WTC11 (cell line): ENCODE measurements around the gene UBALD1. TPM values are rescaled to one million over a fixed set of nuclear protein-coding genes. Genes with fewer than 3 reads are reported as not detected.

ENCODE experiments used
- ARID4B ChIP-seq: sonication (generic); formaldehyde crosslinking; IDR thresholded peaks from 2 replicates; pipeline ENCODE4 v1.8.0; 2023; ENCODE audit warnings: missing genetic modification reagents, mild to moderate bottlenecking, borderline replicate concordance
- ATF1 ChIP-seq: sonication (generic); formaldehyde crosslinking; IDR thresholded peaks from 2 replicates; pipeline ENCODE4 v1.8.1; 2023; ENCODE audit warnings: mild to moderate bottlenecking, moderate library complexity, missing genetic modification reagents
- CDX4 ChIP-seq: fragments of 250-450 bp; sonication (Bioruptor Pico); IDR thresholded peaks from 2 replicates; pipeline ENCODE4 v1.9.0; 2021; ENCODE audit warnings: moderate library complexity, mild to moderate bottlenecking, inconsistent platforms, borderline replicate concordance
- CTCF ChIP-seq: fragments of 200-600 bp; IDR thresholded peaks from 2 replicates; pipeline ENCODE4 v1.8.0; 2022; ENCODE audit warnings: antibody characterized with exemption
- E2F4 ChIP-seq: sonication (generic); formaldehyde crosslinking; IDR thresholded peaks from 2 replicates; pipeline ENCODE4 v1.8.1; 2022; ENCODE audit warnings: low read depth, mild to moderate bottlenecking, moderate library complexity, missing genetic modification reagents, borderline replicate concordance
- E2F5 ChIP-seq: sonication (generic); formaldehyde crosslinking; IDR thresholded peaks from 2 replicates; pipeline ENCODE4 v1.8.1; 2022; ENCODE audit warnings: mild to moderate bottlenecking, moderate library complexity, missing genetic modification reagents
- ELF4 ChIP-seq: sonication (generic); formaldehyde crosslinking; IDR thresholded peaks from 2 replicates; pipeline ENCODE4 v1.8.1; 2022; ENCODE audit warnings: low read depth, mild to moderate bottlenecking, moderate library complexity, missing genetic modification reagents
- ETV6 ChIP-seq: sonication (generic); formaldehyde crosslinking; IDR thresholded peaks from 2 replicates; pipeline ENCODE4 v1.8.1; 2022; ENCODE audit warnings: mild to moderate bottlenecking, missing genetic modification reagents
- FOXJ3 ChIP-seq: sonication (generic); formaldehyde crosslinking; IDR thresholded peaks from 2 replicates; pipeline ENCODE4 v1.9.0; 2021; ENCODE audit warnings: missing genetic modification reagents, mild to moderate bottlenecking, borderline replicate concordance
- GABPB1 ChIP-seq: sonication (generic); formaldehyde crosslinking; IDR thresholded peaks from 2 replicates; pipeline ENCODE4 v1.8.1; 2023; ENCODE audit warnings: mild to moderate bottlenecking, missing genetic modification reagents
- IRF1 ChIP-seq: sonication (generic); formaldehyde crosslinking; IDR thresholded peaks from 2 replicates; pipeline ENCODE4 v1.8.0; 2023; ENCODE audit warnings: missing genetic modification reagents
- IRF2 ChIP-seq: sonication (generic); formaldehyde crosslinking; IDR thresholded peaks from 2 replicates; pipeline ENCODE4 v1.8.0; 2022; ENCODE audit warnings: low read depth, missing genetic modification reagents, borderline replicate concordance
- JUN ChIP-seq: sonication (generic); formaldehyde crosslinking; IDR thresholded peaks from 2 replicates; pipeline ENCODE4 v1.8.0; 2023; ENCODE audit warnings: mild to moderate bottlenecking, missing genetic modification reagents
- NFATC4 ChIP-seq: fragments of 250-450 bp; sonication (Bioruptor Pico); IDR thresholded peaks from 2 replicates; pipeline ENCODE4 v1.9.0; 2021; ENCODE audit warnings: mild to moderate bottlenecking
- NFE2L1 ChIP-seq: sonication (generic); formaldehyde crosslinking; IDR thresholded peaks from 2 replicates; pipeline ENCODE4 v1.8.1; 2023; ENCODE audit warnings: missing genetic modification reagents
- OVOL2 ChIP-seq: fragments of 250-450 bp; sonication (Bioruptor Pico); IDR thresholded peaks from 2 replicates; pipeline ENCODE4 v1.9.0; 2021; ENCODE audit warnings: mild to moderate bottlenecking, borderline replicate concordance
- TCF7 ChIP-seq: sonication (generic); formaldehyde crosslinking; IDR thresholded peaks from 2 replicates; pipeline ENCODE4 v1.8.0; 2022; ENCODE audit warnings: mild to moderate bottlenecking, low read depth, missing genetic modification reagents, moderate library complexity
- TEAD1 ChIP-seq: sonication (generic); formaldehyde crosslinking; IDR thresholded peaks from 2 replicates; pipeline ENCODE4 v1.8.0; 2022; ENCODE audit warnings: mild to moderate bottlenecking, missing genetic modification reagents
- TP53 ChIP-seq: sonication (generic); formaldehyde crosslinking; IDR thresholded peaks from 2 replicates; pipeline ENCODE4 v1.8.1; 2023; ENCODE audit warnings: mild to moderate bottlenecking, missing genetic modification reagents
- USF1 ChIP-seq: sonication (generic); formaldehyde crosslinking; IDR thresholded peaks from 2 replicates; pipeline ENCODE4 v1.8.0; 2022; ENCODE audit warnings: mild to moderate bottlenecking, missing genetic modification reagents
- ZMAT4 ChIP-seq: fragments of 250-450 bp; sonication (Bioruptor Pico); IDR thresholded peaks from 2 replicates; pipeline ENCODE4 v1.9.0; 2021; ENCODE audit warnings: mild to moderate bottlenecking
- ZNF232 ChIP-seq: sonication (generic); formaldehyde crosslinking; IDR thresholded peaks from 2 replicates; pipeline ENCODE4 v1.8.0; 2022; ENCODE audit warnings: mild to moderate bottlenecking, missing genetic modification reagents
- ZNF281 ChIP-seq: sonication (generic); formaldehyde crosslinking; IDR thresholded peaks from 2 replicates; pipeline ENCODE4 v1.8.0; 2023; ENCODE audit warnings: mild to moderate bottlenecking, missing genetic modification reagents
- ZNF512 ChIP-seq: sonication (generic); formaldehyde crosslinking; IDR thresholded peaks from 2 replicates; pipeline ENCODE4 v1.8.1; 2022; ENCODE audit warnings: missing genetic modification reagents, borderline replicate concordance
- total RNA-seq: library from RNA; stranded (reverse); gene quantifications from 3 replicates; pipeline ENCODE4 v1.2.3, GENCODE V29; 2021

UBALD1 gene
- total RNA-seq, 1 experiment from 2014 or later: 56.8 TPM

GRCh38 chr16:4570688-4571321, 43.9 kb downstream of the UBALD1 start (continued):
- no peak for TF ChIP-seq IRF1 (CRISPR knock-in tag)
- TF ChIP-seq JUN (CRISPR knock-in tag): no peak
- no peak for TF ChIP-seq CTCF
- TF ChIP-seq CDX4 (CRISPR knock-in tag): no peak
- TF ChIP-seq ATF1 (CRISPR knock-in tag): no peak
- TF ChIP-seq ETV6 (CRISPR knock-in tag): no peak
- no peak for TF ChIP-seq TP53 (CRISPR knock-in tag)
- no peak for TF ChIP-seq E2F5 (CRISPR knock-in tag)
- TF ChIP-seq OVOL2: no peak
- TF ChIP-seq TCF7 (CRISPR knock-in tag): no peak
- TF ChIP-seq NFE2L1: peak; percentile 88
- TF ChIP-seq ZNF512: no peak
- TF ChIP-seq TEAD1: no peak; the same call in 1 of the 2 replicates
- TF ChIP-seq NFATC4: no peak
- TF ChIP-seq ZNF281 (CRISPR knock-in tag): no peak
- no peak for TF ChIP-seq USF1 (CRISPR knock-in tag)
- no peak for TF ChIP-seq ARID4B
- no peak for TF ChIP-seq E2F4 (CRISPR knock-in tag)
- no peak for TF ChIP-seq ZMAT4
- no peak for TF ChIP-seq IRF2 (CRISPR knock-in tag)
- no peak for TF ChIP-seq ZNF232 (CRISPR knock-in tag)
- TF ChIP-seq GABPB1 (CRISPR knock-in tag): no peak
- TF ChIP-seq FOXJ3: no peak
- TF ChIP-seq ELF4 (CRISPR knock-in tag): no peak
